GM12891 (cell line): Measurements from ENCODE around the gene ZBTB24.

ENCODE experiments used
- PAX5 ChIP-seq: IDR thresholded peaks from 2 replicates; pipeline ENCODE4 v1.6.1; 2011; ENCODE audit warnings: low read length, moderate library complexity, mild to moderate bottlenecking; ENCODE audit not compliant: insufficient read depth, severe bottlenecking
- POLR2A ChIP-seq: IDR thresholded peaks from 2 replicates; pipeline ENCODE4 v1.6.1; 2011; ENCODE audit warnings: low read depth, low read length, control low read depth
- POLR2AphosphoS5 ChIP-seq: IDR thresholded peaks from 2 replicates; pipeline ENCODE4 v1.6.1; 2011; ENCODE audit warnings: low read depth, low read length, control low read depth
- POU2F2 ChIP-seq: IDR thresholded peaks from 2 replicates; pipeline ENCODE4 v1.6.1; 2011; ENCODE audit warnings: low read depth, mild to moderate bottlenecking, control low read depth, low read length, moderate library complexity
- SPI1 ChIP-seq: IDR thresholded peaks from 2 replicates; pipeline ENCODE4 v1.6.1; 2011; ENCODE audit warnings: low read depth, low read length, control low read depth
- TAF1 ChIP-seq: IDR thresholded peaks from 2 replicates; pipeline ENCODE4 v1.6.1; 2011; ENCODE audit warnings: low read depth, low read length, control low read depth

GRCh38 chr6:109478841-109479624 lies 4.0 kb downstream of the ZBTB24 start:
- TF ChIP-seq POLR2A (no peak), TAF1 (no peak), POLR2AphosphoS5 (no peak), PAX5 (no peak), POU2F2 (no peak), SPI1 (no peak)
